Left cardiac atrium (tissue), 4 donors: ENCODE data around the gene POC1B. TPM values are rescaled to one million over a fixed set of nuclear protein-coding genes. Genes with fewer than 3 reads are reported as not detected.

Experiments used
- ATAC-seq, 2 donors: fragments of 200-7000 bp; cut with Tn5 transposase; one replicate each; pipeline ENCODE4 v1.9.1; 2020; ENCODE audit warnings: mild to moderate bottlenecking in 2 of 2, moderate library complexity in 2 of 2
- DNase-seq: peaks from one replicate; pipeline ENCODE4 v3.0.0-alpha.2; 2020
- intact Hi-C, 2 donors: fragments of 100-400 bp; cut with DNase I; formaldehyde crosslinking; loops; one replicate each; pipeline versions ENCODE4 v1.14.1 to v1.15.1; 2022 to 2023
- total RNA-seq, 2 donors: library from RNA; stranded (reverse); fragmentation: NEBNext Ultra II Directional; extraction: Animal tissue kit (Norgen Biotek cat#: 25700); gene quantifications; one replicate each; pipeline ENCODE4 v1.2.1, GENCODE V29; 2021
- donor health status: DM: no; HTN: yes; CAD: no.
- donor health status: DM: no; HTN: yes; CAD: no; lungs with severe emphysema.
- donor health status: DM: yes; HTN: yes; CAD: no.
- donor health status: Dilated cardiomyopathy.

The POC1B gene
- total RNA-seq, 2 donors from 2014 or later: 8.0 to 10.8 TPM

DNA sequence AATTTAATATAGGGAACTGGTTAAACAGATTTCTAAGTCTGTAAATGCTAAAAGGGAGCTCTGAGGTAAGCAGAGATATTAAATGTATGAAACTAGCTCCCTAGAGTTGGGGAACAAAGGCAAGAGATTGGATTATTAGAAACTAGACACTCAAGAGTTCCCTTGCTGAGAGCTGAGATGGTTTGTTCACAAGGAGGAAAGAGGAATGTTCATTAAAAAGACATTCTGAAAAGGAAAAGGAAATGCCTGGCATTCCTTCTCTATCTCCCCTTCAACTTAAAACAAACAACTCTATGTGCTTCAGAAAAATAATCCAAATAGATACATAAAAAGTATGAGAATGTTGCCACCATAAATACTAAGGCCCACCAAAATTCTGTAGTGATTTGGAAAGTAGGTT lies 74.9 kb downstream of the POC1B start:
- DNase-seq (no peak), ATAC-seq (no peak)
- intact Hi-C loops: loop anchor here (5.0 to 10.0 kb wide), 3 partner anchors 59 to 309 kb away; no protein-coding TSS in a partner anchor

DNA sequence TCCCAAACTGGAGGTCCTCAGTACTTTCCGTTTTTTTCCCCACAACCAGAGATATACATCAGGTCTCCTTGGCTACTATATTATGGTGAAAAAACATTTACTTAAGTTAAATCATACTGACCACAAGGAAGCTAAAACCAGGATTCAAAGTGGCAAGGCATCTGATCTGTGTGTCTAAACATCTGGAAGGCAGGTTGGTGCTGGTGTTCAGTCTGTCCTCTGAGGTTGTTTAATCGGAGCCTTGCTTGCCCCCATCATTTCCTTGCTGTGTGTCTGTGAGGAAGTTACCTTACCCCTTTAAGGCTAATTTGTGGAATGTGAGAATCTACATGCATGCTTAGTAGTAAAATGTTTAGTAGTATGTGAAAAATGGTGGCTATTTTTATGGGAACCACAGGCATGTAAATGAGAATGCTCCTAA lies 76.9 kb downstream of the POC1B start:
- intact Hi-C loops: no loop called here
- ATAC-seq (no peak), DNase-seq (no peak)

DNA sequence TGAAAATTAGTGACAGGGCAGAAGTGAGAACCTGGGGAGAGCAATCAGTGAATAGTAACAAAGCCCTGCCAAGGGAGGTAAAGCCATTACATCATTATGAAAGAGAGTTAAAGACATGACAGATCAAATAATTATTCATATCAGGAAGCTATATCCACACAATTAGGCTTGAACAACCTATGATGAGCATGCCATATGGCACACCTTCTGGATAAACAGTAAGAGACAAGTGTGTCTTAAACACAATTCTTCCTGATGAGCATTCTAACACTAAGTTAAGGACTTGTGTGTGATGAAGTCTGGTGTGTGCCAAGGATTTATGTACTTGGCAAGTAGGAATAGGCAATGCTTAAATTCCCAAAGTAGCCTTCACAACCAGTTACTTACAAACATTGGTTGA lies 77.3 kb downstream of the POC1B start:
- ATAC-seq: no peak
- DNase-seq: no peak
- intact Hi-C loops: no loop called here

DNA sequence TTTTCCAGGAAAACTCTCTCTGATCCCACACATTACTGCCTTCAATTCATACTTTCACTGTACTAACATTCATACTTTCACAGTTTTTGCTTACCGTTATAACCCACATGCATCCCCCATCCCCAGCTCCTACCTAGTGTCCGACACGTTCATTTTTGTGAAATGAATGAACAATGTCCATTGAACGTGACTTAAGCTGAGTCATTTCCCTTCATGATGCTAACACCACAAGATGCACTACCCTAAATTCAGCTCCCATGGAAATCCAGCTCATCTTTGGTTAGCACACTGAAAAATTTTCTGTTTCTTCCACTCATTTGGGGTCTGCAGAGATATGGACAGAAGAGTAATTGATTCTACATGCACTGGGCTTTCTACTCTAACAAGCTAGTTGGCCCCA lies 85.9 kb downstream of the POC1B start:
- DNase-seq (no peak), ATAC-seq (no peak)
- intact Hi-C loops: no loop called here

DNA sequence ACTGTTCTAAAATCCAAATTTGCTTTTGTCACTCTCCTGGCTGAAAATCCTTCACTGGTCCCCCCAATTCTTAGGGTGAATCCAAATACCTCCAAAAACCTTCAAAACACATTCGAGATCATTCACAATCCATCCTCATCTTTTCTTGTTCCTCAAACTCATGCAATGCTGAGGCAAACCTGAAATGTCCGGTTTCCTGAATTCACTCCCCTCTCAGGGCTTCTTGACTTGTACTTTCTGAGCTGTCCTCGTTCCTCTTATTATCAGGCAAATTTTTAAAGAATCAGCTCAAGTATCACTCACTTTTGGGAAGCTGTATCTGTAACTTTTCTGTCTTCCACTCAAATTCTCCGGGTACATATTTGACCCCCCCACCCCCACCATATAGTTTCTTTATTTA lies 88.6 kb downstream of the POC1B start:
- ATAC-seq (no peak), DNase-seq (no peak)
- intact Hi-C loops: no loop called here

DNA sequence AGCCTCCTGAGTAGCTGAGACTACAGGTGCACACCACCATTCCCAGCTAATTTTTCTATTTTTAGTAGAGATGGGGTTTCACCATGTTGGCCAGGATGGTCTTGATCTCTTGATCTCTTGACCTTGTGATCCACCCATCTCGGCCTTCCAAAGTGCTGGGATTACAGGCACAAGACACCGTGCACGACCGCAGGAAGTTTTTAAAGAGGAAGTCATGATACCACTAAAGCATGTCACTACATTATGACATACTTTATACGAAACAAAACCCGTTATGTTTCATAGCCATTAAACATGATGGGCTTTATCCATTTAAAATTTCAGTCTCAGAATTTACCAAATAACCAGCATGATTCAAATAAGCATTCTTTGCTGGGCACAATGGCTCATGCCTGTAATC lies 89.8 kb downstream of the POC1B start:
- intact Hi-C loops: no loop called here
- no peak for DNase-seq
- no peak for ATAC-seq

DNA sequence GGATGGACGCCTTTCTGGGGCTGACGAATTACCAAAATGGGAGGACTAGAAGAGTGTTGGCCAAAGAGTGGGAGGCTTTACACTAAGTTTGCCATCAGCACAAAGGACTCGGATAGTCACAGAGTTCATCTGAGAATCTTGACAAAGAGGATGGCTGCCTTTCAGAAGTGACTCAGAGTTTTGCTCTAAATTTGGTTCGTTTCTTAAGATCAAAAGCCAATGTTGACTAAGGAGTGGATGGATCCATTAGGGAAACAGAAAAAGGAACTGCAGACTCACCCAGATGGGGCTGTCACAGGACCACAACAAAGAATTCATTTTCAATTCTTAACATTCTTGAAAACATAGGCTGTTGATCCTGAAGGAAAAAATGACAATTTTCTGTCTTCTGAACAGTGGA lies 92.2 kb downstream of the POC1B start:
- intact Hi-C loops: no loop called here
- DNase-seq: no peak
- ATAC-seq: no peak

DNA sequence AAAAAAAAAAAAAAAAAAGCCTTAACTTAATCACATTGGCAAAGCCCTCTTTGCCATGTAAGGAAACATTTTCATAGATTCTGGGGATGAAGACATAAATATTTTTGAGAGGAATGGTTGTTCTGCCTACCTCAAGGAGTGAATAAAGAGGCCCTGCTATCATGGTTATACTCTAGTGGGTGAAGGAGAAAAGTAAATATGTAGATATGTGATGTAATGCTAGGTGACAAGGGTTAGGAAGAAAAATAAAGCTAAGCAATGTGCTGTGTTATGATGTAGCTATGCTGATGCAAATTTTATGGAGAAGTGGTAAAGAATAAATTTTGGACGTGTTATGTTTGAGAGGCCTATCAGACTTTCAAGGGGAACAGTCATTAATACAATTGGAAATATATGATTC lies 93.5 kb downstream of the POC1B start:
- DNase-seq (no peak), ATAC-seq (no peak)
- intact Hi-C loops: no loop called here

DNA sequence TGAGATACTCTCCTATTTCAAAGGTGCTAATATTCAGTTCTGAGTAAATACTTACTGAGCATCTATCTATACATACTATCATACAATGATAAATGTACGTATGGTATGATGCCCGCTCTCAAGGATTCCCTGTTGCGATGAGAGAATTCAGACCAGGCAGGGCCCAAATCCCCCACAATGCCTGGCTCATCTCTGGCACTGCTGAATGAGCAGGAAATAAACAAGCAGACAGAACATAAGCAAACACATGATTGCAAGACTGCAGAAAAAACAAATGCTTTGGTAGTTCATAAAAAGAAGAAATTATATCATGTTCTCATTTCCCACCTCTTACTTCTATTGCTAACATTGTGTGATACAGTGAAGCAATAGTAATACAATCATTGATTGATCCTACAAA lies 96.3 kb downstream of the POC1B start:
- DNase-seq: no peak
- no peak for ATAC-seq
- intact Hi-C loops: no loop called here

DNA sequence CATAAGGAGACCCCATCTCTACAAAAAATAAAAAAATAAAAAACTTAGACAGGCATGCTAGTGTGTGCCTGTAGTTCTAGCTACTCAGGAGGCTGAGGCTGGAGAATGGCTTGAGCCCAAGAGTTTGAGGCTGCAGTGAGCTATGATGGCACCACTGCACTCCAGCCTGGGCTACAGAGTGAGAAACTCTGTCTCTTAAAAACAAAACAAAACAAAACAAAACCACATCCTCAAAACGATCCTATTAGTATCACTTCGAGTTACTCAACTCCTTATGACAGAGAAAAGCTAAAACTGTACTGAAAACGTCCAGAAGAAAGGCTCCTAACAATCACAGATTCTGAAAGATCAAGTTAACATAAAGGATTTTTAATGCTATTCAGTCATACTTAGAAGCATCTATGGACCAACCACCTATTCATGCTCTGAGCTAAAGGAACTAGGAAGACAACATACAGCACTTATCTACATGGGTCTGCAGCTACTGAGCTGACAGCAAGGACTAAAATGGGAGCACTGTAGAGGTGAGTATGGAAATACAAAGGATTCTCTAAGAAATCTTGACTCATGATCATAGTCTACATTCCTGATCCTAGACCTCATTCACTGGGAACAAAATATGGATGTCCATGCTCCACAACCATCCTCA lies 98.2 kb downstream of the POC1B start:
- peak; percentile 34 to 48 for ATAC-seq
- intact Hi-C loops: no loop called here
- no peak for DNase-seq

DNA sequence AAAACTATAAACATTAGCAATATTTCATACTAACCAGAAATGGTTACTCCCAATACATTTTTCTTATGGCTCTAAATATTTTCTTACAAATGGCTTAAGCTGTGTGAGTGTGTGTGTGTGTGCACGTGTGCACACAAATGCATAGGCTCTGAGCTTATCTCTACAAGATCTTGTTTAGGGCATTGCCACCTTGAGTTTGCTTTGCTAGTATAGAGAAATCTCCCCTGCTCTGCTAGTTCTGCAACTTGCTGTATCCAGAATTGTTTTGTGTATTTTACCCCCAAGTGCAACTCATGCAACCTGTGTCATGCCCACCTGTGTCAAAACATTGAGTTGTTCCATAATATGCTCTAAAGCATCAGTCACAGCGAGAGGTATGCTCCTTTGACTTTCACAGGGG lies 101.0 kb downstream of the POC1B start:
- ATAC-seq (no peak), DNase-seq (no peak)
- intact Hi-C loops: no loop called here

DNA sequence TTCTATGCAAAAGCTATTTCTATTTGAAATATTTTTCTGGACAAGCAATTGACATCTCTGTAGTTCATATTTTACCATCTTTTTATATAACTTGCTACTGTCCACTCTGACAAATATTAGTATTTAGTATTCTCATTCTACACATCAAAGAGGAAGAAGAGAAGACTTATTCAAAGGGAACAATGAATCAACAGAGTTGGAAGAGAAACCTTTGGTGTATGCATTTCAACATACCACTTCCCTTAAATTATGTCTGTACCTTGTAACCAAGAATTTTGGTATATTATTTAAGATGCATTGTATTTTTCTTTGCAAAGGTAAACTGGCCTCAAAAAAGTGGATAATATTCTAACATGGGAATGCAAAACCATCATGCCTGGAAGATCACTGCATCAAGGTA lies 101.5 kb downstream of the POC1B start:
- intact Hi-C loops: no loop called here
- ATAC-seq (no peak), DNase-seq (no peak)

DNA sequence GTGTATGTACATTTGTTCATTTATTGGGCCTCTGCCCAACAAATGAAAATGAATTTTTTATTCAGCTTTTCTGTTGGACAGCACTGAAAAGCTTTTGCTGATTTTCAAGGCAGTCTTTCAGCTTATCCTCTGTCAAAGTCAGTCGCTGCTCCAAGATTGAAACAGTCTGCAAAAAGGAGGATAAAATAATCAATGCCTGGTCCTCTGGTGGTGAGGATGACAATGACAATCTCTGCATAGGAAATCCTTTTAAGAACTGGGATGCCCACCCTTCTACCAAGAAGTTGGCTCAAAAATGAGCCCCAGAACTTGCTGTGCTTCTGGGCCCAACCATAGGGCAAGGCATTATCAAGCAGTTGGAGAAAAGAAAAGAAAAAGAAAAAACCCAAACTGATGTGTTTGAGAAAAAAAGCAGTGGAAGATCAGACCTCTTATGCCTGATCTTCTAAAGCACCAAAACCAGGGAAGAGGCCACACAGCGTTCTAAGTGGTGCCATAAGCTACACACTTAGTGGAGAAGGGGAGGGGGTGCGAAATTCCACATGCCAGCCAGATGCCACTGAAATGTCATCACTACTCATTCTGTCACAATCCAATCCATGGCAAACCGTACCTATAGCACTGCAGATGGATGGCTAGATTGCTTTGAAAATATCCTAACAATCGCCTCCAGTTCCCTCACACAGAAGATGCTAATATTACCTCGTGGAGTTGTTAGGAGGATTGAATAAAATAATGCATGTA lies 104.6 kb downstream of the POC1B start:
- intact Hi-C loops: no loop called here
- ATAC-seq (peak; percentile 53 to 82), DNase-seq (peak; percentile 27)

DNA sequence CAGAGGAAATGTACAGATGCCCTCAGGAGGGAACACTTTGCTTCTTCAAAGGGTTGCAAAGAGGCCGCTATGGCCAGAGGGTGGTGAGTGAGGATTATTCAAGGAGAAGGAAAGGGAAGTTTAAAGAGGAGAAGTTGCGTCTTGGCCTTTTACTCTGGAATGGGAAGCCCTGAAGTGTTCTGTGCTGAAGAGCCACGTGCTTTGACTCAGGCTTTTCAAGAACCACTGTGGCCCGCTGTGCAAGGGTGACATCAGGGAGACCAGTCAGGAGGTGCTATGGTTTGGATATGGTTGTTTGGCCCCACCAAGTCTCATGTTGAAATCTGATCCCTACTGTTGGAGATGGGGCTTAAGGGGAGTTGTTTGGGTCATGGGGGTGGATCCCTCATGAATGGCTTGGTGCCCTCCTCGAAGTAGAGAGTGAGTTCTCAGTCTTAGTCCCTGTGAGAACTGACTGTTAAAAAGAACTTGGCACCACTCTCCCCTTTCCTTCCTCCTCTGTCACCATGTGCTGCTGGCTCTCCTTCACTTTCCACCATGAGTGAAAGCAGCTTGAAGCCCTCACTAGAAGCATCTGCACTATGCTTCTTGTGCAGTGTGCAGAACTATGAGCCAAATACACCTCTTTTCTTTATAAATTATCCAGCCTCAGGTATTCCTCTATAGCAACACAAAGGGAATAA lies 107.5 kb downstream of the POC1B start:
- no peak for DNase-seq
- intact Hi-C loops: no loop called here

DNA sequence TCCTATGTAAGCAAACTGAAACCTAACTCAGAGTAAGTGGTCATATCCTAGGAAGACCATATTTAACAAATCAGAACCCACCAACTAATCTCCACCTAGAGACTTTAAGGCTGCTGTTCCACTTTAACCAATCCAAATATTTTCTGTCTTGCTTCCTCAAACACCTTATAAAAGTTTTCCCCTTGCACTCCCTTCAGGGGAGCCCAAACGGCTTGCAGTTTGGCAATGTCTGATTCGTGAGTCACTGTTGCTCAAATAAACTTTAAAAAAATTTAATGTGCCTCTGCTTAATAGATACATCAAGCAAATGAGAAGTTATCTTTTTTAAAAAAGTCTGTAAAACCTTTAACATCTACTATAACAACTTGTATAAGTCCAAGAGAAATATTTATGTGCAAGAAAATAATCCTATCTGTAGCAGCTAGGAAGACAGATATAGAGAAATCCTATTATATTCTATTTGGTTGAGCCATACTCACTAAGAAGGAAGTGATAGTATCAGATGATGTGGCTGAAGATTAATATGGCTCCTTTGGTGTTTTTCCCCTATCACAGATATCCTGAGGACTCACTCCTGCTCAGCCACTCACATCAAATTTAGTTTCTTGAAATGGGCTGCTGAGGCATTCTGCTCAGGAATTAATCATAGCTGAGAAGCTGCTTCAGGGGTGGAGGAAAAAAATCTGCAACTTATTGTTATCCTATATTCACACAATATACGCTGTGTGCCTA lies 108.4 kb downstream of the POC1B start:
- ATAC-seq (peak; percentile 33 to 61), DNase-seq (no peak)
- intact Hi-C loops: no loop called here

More for the DNA sequence above, 107.5 kb downstream of the POC1B start:
- ATAC-seq: peak; percentile 21 to 77

DNA sequence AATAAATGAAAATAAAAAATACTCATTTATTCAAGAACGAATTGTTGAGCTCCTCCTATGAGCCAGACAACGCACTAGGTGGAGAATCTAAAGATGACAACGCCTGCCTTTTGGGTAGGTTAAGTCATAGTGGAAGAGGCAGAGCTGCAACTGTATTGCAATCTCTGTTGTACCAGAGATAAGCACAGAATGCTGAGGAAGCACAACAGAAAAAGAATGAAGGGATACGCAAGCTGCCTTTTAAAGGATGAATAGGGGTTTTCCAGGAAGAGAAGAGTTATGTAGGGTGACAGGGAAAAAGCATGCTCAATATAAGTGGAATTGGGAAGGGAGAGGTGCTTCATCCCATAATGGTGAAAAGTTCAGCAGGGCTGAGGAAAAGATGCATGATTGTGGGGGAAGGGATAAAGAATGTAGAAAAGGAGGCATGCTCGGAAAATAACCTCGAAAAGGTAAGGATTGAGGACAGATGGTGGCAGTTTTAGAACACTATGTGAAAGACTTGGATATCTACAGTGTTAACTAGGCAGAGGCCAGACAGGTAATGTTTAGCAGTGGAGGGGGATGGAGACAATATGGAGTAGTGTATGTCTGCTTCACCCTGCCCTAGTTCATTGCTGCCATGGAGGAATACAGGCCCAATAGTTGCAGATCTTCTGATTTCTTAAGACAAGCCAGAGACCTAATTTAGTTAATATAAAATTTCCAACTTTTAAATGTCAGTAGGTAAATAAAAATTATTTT lies 109.6 kb downstream of the POC1B start:
- intact Hi-C loops: no loop called here
- ATAC-seq (no peak), DNase-seq (no peak)

DNA sequence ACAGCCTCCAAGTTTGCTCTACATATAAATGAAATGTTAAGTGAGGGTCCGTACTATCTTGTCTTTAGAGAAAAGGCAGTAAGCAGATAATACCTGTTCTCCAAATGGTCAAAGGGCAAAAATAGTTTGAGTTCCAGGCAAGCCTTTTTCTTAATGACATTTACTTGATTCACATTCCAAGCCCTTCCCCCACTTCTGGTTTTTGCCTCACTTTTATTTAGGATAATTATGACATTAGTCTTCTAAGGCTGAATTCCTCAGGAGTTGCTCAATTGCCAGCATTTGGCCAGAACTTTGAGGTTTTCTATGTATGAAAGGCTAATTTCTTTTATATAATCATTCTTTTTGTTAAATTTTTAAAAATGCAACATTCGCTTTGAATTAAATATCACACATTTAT lies 111.0 kb downstream of the POC1B start:
- DNase-seq (no peak), ATAC-seq (no peak)
- intact Hi-C loops: no loop called here

DNA sequence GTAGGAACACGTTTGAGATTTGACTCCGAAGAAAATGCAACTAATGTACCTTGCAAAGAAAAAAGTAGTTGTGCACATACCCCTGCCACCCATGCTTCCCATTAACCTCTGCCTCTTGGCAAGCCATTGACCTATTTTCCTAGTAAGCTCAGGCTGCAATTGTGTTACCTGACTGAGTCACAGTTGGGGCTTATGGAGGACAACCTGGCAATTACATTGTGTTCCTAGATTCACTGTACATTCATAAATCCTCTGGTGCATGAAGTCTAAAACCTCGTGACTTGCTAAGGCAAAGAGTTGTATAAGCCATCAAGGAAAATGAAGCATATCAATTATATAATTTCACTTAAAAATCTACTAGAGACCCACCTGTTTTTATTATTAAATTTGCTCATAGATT lies 111.5 kb downstream of the POC1B start:
- DNase-seq (no peak), ATAC-seq (no peak)
- intact Hi-C loops: no loop called here

DNA sequence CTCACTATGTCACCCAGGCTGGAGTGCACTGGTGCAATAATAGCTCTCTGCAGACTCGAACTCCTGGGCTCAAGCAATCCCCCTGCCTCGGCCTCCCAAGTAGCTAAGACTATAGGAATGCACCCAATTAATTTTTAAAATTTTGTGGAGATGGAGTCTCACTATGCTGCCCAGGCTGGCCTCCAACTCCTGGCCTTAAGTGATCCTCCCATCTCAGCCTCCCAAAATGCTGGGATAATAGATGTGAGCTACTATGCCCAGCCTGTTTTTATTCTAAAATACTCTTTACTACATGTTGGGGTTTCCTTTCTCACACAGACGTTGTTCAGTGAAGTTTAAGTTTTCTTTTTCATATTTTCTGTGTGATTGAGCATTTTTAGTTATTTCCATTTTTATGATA lies 112.6 kb downstream of the POC1B start:
- no peak for ATAC-seq
- DNase-seq: no peak
- intact Hi-C loops: no loop called here
